ENCODE data around the gene AMPD1.

The AMPD1 gene

GRCh38 chr1:114660238-114660637, 35.1 kb downstream of the AMPD1 start:
- H3K4me3 ChIP-seq (replicated peaks; ENCODE audit: low read depth, low read length), result no peak overlapping the region
- TF ChIP-seq, protein P1, sequence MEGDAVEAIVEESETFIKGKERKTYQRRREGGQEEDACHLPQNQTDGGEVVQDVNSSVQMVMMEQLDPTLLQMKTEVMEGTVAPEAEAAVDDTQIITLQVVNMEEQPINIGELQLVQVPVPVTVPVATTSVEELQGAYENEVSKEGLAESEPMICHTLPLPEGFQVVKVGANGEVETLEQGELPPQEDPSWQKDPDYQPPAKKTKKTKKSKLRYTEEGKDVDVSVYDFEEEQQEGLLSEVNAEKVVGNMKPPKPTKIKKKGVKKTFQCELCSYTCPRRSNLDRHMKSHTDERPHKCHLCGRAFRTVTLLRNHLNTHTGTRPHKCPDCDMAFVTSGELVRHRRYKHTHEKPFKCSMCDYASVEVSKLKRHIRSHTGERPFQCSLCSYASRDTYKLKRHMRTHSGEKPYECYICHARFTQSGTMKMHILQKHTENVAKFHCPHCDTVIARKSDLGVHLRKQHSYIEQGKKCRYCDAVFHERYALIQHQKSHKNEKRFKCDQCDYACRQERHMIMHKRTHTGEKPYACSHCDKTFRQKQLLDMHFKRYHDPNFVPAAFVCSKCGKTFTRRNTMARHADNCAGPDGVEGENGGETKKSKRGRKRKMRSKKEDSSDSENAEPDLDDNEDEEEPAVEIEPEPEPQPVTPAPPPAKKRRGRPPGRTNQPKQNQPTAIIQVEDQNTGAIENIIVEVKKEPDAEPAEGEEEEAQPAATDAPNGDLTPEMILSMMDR (IDR thresholded peaks at IDR 0.05; ENCODE audit: low read depth, low read length, missing control alignments), result no peak
- no peak for DNase-seq (ENCODE audit: extremely low read depth, low read depth)

GRCh38 chr1:114651893-114652292, 43.5 kb downstream of the AMPD1 start:
- no peak overlapping the region for H3K4me3 ChIP-seq (replicated peaks; ENCODE audit: low read depth, low read length)
- DNase-seq (ENCODE audit: extremely low read depth, low read depth), result no peak
- TF ChIP-seq, protein P1 (IDR thresholded peaks at IDR 0.05; ENCODE audit: low read depth, low read length, missing control alignments), result no peak

DNA sequence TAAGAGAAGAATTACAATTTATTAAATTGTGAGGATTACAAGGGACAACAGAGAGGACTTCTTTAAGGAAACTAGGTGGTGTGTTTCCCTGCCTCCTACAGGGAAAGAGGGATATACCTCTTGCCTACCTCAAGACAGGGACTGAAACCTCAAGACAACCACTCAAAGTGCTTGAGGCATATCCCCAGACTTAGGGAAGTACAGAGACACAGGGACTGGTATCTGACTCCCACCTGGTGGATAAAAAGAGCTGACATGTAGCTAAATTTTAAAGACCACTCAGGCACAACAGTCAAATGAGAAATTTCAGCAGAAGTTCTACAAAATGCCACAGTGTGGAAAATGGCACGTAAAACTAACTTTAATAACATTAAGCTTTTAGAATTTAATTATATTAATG, 46.8 kb downstream of the AMPD1 start:
- no peak overlapping the region for H3K4me3 ChIP-seq (replicated peaks; ENCODE audit: low read depth, low read length)
- no peak for DNase-seq (ENCODE audit: extremely low read depth, low read depth)
- TF ChIP-seq, protein P1 (IDR thresholded peaks at IDR 0.05; ENCODE audit: low read depth, low read length, missing control alignments), result no peak

DNA sequence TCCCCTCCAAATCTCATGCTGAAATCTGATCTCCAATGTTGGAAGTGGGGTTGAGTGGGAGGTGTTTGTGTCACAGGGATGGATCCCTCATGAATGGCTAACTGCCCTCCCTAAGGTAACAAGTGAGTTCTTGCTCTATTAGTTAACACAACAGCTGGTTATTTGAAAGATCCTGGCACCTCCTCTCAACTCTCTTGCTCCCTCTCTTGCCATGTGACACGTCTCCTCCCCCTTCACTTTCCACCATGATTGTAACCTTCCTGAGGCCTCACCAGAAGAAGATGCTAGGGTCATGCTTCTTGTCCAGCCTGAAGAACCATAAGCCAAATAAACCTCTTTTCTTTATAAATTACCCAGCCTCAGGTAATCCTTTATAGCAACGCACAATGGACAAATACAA, 54.0 kb downstream of the AMPD1 start:
- H3K4me3 ChIP-seq (replicated peaks; ENCODE audit: low read depth, low read length), result no peak overlapping the region
- no peak for DNase-seq (ENCODE audit: extremely low read depth, low read depth)
- TF ChIP-seq, protein P1 (IDR thresholded peaks at IDR 0.05; ENCODE audit: low read depth, low read length, missing control alignments), result no peak

DNA sequence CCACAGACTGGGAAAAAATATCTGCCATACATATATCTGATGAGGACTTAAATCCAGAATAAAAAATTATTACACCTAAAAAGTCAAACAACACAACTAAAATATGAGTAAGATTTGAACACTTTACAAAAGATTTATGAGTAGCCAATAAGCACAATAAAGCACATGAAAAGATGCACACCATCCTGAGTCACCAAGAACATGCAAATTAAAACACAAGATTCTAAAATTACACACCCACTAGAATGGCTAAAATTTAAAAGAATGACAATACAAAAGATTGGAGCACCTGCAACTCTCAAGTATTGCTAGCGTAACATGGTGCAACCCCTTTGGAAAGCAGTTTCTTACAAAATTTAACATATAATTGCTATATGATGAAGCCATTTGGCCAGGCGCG, 56.4 kb downstream of the AMPD1 start:
- DNase-seq (ENCODE audit: extremely low read depth, low read depth), result no peak
- TF ChIP-seq, protein P1 (IDR thresholded peaks at IDR 0.05; ENCODE audit: low read depth, low read length, missing control alignments), result no peak
- H3K4me3 ChIP-seq (replicated peaks; ENCODE audit: low read depth, low read length), result no peak overlapping the region

DNA sequence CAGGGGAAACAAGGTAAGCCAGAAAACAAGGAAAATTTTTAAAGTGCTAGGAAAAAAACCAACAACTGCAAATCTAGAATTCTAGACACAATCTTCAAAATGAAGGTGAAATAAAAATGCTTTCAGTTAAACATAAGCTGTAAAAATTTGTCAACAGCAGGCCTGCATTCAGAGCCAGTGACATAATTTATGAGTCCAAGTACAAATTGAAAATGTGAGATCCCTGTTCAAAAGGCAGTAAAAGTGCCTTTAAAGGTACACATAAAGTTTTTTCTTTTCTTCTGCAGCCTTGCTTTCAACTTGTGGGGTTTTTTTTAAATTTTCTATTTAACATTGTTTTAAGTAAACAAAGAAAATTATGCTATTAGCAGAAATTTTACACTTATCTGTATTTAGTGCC, 62.9 kb downstream of the AMPD1 start:
- no peak overlapping the region for H3K4me3 ChIP-seq (replicated peaks; ENCODE audit: low read depth, low read length)
- TF ChIP-seq, protein P1 (IDR thresholded peaks at IDR 0.05; ENCODE audit: low read depth, low read length, missing control alignments), result no peak
- no peak for DNase-seq (ENCODE audit: extremely low read depth, low read depth)

GRCh38 chr1:114627107-114627506, 68.2 kb downstream of the AMPD1 start:
- no peak overlapping the region for H3K4me3 ChIP-seq (replicated peaks; ENCODE audit: low read depth, low read length)
- TF ChIP-seq, protein P1 (IDR thresholded peaks at IDR 0.05; ENCODE audit: low read depth, low read length, missing control alignments), result no peak
- DNase-seq (ENCODE audit: extremely low read depth, low read depth), result no peak

Data from HFF-Myc (cell line).